HepG2 (cell line): ENCODE measurements around the gene BIRC6. TPM values are rescaled to one million over a fixed set of nuclear protein-coding genes. Genes with fewer than 3 reads are reported as not detected.

Experiments
- ATAC-seq: fragments of 200-7000 bp; cut with Tn5 transposase; 3 replicates; pipeline ENCODE4 v1.9.1; 2020; ENCODE audit warnings: mild to moderate bottlenecking, moderate library complexity
- BruUV-seq: library from RNA; stranded (reverse); fragments of 400-500 nt; replicated peaks from 2 replicates; lab custom pipeline; 2021; lab: Mats Ljungman, UMichigan
- CTCF ChIA-PET: fragments of 300-600 bp; formaldehyde crosslinking; extraction: SDS; loops from one replicate; lab custom pipeline; 2021; ENCODE audit warnings: low total read pairs, inconsistent platforms, low intra/inter-chr PET ratio; lab: Yijun Ruan, JAX
- POLR2A ChIA-PET: fragments of 350-600 bp; sonication (Branson Sonifier 250); formaldehyde crosslinking; loops from one replicate; lab custom pipeline; 2020; ENCODE audit warnings: antibody characterized with exemption, inconsistent platforms; lab: Yijun Ruan, JAX
- DNase-seq: peaks from one replicate; pipeline ENCODE4 v3.0.0-alpha.2; 2015; ENCODE audit warnings: low spot score
- FAIRE-seq: peaks from 3 replicates; lab custom pipeline; 2011; peaks lifted over from hg19 to GRCh38; lab: Jason Lieb, UNC
- H2AFZ ChIP-seq: one replicate; pipeline ENCODE4 v1.6.1; 2011; ENCODE audit warnings: low read length, inconsistent platforms
- H3K27ac ChIP-seq: fragments of 300-600 bp; 3 replicates; pipeline ENCODE4 v1.8.0; 2011; ENCODE audit warnings: mixed run types, mild to moderate bottlenecking, mixed read lengths, low read length, inconsistent platforms; ENCODE audit not compliant: insufficient read depth; ENCODE audit errors: extremely low read length
- H3K27me3 ChIP-seq, 2 experiments: fragments of 200-600 bp in 1 of 2; 2 replicates in 1 of 2; 3 replicates in 1 of 2; pipeline versions ENCODE4 v1.6.0 to v1.8.0; 2011; ENCODE audit warnings: low read length in 2 of 2, mild to moderate bottlenecking in 2 of 2, moderate library complexity in 2 of 2, inconsistent platforms in 1 of 2; ENCODE audit not compliant: insufficient read depth in 2 of 2, control insufficient read depth in 1 of 2
- H3K36me3 ChIP-seq, 2 experiments: fragments of 200-600 bp in 1 of 2; replicated peaks in 1 of 2; 2 replicates in 1 of 2; 3 replicates in 1 of 2; pipeline versions ENCODE4 v1.5.1 to v1.8.0; 2011; ENCODE audit warnings: low read length in 2 of 2, inconsistent platforms in 1 of 2; ENCODE audit not compliant: insufficient read depth in 2 of 2, control insufficient read depth in 1 of 2
- H3K4me1 ChIP-seq: 2 replicates; pipeline ENCODE4 v1.5.1; 2012; ENCODE audit warnings: low read length, inconsistent platforms; ENCODE audit not compliant: insufficient read depth
- H3K4me2 ChIP-seq: 2 replicates; pipeline ENCODE4 v1.6.0; 2011; ENCODE audit warnings: low read depth, low read length, inconsistent platforms
- H3K4me3 ChIP-seq, 3 experiments: fragments of 200-600 bp in 1 of 3; sonication (generic), shearing (Covaris generic) in 1 of 3; replicated peaks in 1 of 3; 2 replicates each; pipeline ENCODE4 v1.5.1; 2011 to 2016; ENCODE audit warnings: low read length in 3 of 3, inconsistent platforms in 2 of 3, low read depth in 2 of 3, mild to moderate bottlenecking in 2 of 3, control low read depth in 1 of 3, mixed read lengths in 1 of 3; ENCODE audit not compliant: insufficient read depth in 1 of 3
- H3K79me2 ChIP-seq: one replicate; pipeline ENCODE4 v1.6.1; 2011; ENCODE audit warnings: low read length, inconsistent platforms; ENCODE audit not compliant: insufficient read depth
- H3K9ac ChIP-seq: 2 replicates; pipeline ENCODE4 v1.6.0; 2011; ENCODE audit warnings: mild to moderate bottlenecking, low read depth, low read length, inconsistent platforms; ENCODE audit not compliant: insufficient read depth
- H3K9me3 ChIP-seq: 2 replicates; pipeline ENCODE4 v1.5.1; 2012; ENCODE audit warnings: mild to moderate bottlenecking, low read length
- H4K20me1 ChIP-seq: 2 replicates; pipeline ENCODE4 v1.6.0; 2011; ENCODE audit warnings: inconsistent platforms, mild to moderate bottlenecking, low read length, moderate library complexity; ENCODE audit not compliant: insufficient read depth
- CREB1 ChIP-seq, 2 experiments: fragments of 450-650 bp in 1 of 2; IDR thresholded peaks; 2 replicates each; pipeline ENCODE4 v1.6.1; 2016 to 2017; ENCODE audit warnings: control low read depth in 1 of 2, mild to moderate bottlenecking in 1 of 2, missing compliant biosample characterization in 1 of 2, missing genetic modification characterization in 1 of 2
- GABPB1 ChIP-seq: IDR thresholded peaks from 2 replicates; pipeline ENCODE4 v1.6.1; 2016; ENCODE audit warnings: mild to moderate bottlenecking, missing genetic modification reagents, moderate library complexity, missing compliant biosample characterization
- NFKBIZ ChIP-seq: IDR thresholded peaks from 2 replicates; pipeline ENCODE4 v1.6.1; 2018; ENCODE audit warnings: missing genetic modification reagents, missing compliant biosample characterization
- PHF8 ChIP-seq: sonication (generic); formaldehyde crosslinking; IDR thresholded peaks from 2 replicates; pipeline ENCODE4 v1.5.0; 2020; ENCODE audit warnings: missing genetic modification reagents
- RFX3 ChIP-seq: IDR thresholded peaks from 2 replicates; pipeline ENCODE4 v1.6.1; 2016; ENCODE audit warnings: missing biosample characterization, missing genetic modification reagents
- SAFB2 ChIP-seq: sonication (generic); formaldehyde crosslinking; IDR thresholded peaks from 2 replicates; pipeline ENCODE4 v1.5.1; 2020; ENCODE audit warnings: missing genetic modification reagents, low read depth, mild to moderate bottlenecking, borderline replicate concordance
- SOX13 ChIP-seq, 3 experiments: fragments of 450-650 bp in 1 of 3; sonication (generic) in 1 of 3; formaldehyde crosslinking in 1 of 3; IDR thresholded peaks in 2 of 3; conservative IDR thresholded peaks in 1 of 3; 2 replicates each; pipeline versions ENCODE4 v1.5.0 to v1.6.1; 2016 to 2020; ENCODE audit warnings: antibody characterized with exemption in 1 of 3, mild to moderate bottlenecking in 1 of 3, missing compliant biosample characterization in 1 of 3, missing genetic modification reagents in 1 of 3, moderate library complexity in 1 of 3
- XRCC5 ChIP-seq: fragments of 200-400 bp; formaldehyde crosslinking; optimal IDR thresholded peaks from 2 replicates; pipeline ENCODE3; 2017; ENCODE audit warnings: mild to moderate bottlenecking, low read length
- YEATS2 ChIP-seq: sonication (generic); formaldehyde crosslinking; IDR thresholded peaks from 2 replicates; pipeline ENCODE4 v1.4.0; 2020; ENCODE audit warnings: missing genetic modification reagents, borderline replicate concordance
- YY1 ChIP-seq: IDR thresholded peaks from 2 replicates; pipeline ENCODE4 v1.6.1; 2011; ENCODE audit warnings: low read length, low read depth, moderate library complexity, mild to moderate bottlenecking; ENCODE audit not compliant: insufficient read depth, insufficient replicate concordance
- ZMYM4 ChIP-seq: sonication (generic); formaldehyde crosslinking; IDR thresholded peaks from 2 replicates; pipeline ENCODE4 v1.8.1; 2023; ENCODE audit warnings: mild to moderate bottlenecking, missing genetic modification reagents
- ZNF335 ChIP-seq: sonication (generic); formaldehyde crosslinking; IDR thresholded peaks from 2 replicates; pipeline ENCODE4 v1.4.0; 2020; ENCODE audit warnings: missing genetic modification reagents
- ZNF337 ChIP-seq: sonication (generic); formaldehyde crosslinking; IDR thresholded peaks from 2 replicates; pipeline ENCODE4 v1.5.1; 2020; ENCODE audit warnings: missing genetic modification reagents, low read depth, mild to moderate bottlenecking, borderline replicate concordance
- ZNF572 ChIP-seq: sonication (generic); formaldehyde crosslinking; IDR thresholded peaks from 2 replicates; pipeline ENCODE4 v1.5.1; 2020; ENCODE audit warnings: mild to moderate bottlenecking, missing genetic modification reagents
- ZSCAN21 ChIP-seq: sonication (generic); formaldehyde crosslinking; IDR thresholded peaks from 2 replicates; pipeline ENCODE4 v1.8.0; 2022; ENCODE audit warnings: mild to moderate bottlenecking, missing genetic modification reagents, moderate library complexity, borderline replicate concordance
- WGBS: methylation state at CpG from one replicate; pipeline ENCODE4 v1.1.6; 2017; ENCODE audit warnings: low lambda C conversion rate; 5-methylcytosine and 5-hydroxymethylcytosine counted together
- in situ Hi-C: cut with HindIII; loops from 2 replicates; pipeline ENCODE4 v1.10.0; 2017; ENCODE audit warnings: low pct_unique_long_range_greater_than_20kb; ENCODE audit not compliant: extremely low pct_ligation_motif_present
- intact Hi-C: fragments of 100-400 bp; cut with micrococcal nuclease; formaldehyde crosslinking; loops from one replicate; pipeline ENCODE4 v1.10.0; 2022; ENCODE audit not compliant: unreplicated experiment
- polyA plus RNA-seq, 8 experiments: library from polyadenylated mRNA; depleted of rRNA in 3 of 8; stranded (reverse) in 7 of 8; unstranded in 1 of 8; fragments of >200 nt; fragmentation: Illumina TruSeq in 4 of 8; extraction: Trizol in 4 of 8; gene quantifications; 2 replicates each; pipeline versions ENCODE4 v1.2.1 to v1.2.3, GENCODE V29; 2011 to 2016; ENCODE audit warnings: low read depth in 4 of 8, missing spikeins in 1 of 8, mixed read lengths in 1 of 8; ENCODE audit not compliant: insufficient read depth in 1 of 8
- total RNA-seq, 5 experiments: library from RNA; depleted of rRNA; stranded (reverse); fragments of >200 nt; fragmentation: Illumina TruSeq; extraction: Trizol; gene quantifications; 2 replicates each; pipeline ENCODE4 v1.2.3, GENCODE V29; 2016; ENCODE audit warnings: low read depth in 1 of 5
- TF ChIP-seq, protein P1 (sequence below): sonication (generic); formaldehyde crosslinking; IDR thresholded peaks from 2 replicates; pipeline ENCODE4 v1.4.0; 2020; ENCODE audit warnings: missing genetic modification reagents, mild to moderate bottlenecking, borderline replicate concordance
- TF ChIP-seq, protein P2 (sequence below): sonication (generic); formaldehyde crosslinking; IDR thresholded peaks from 2 replicates; pipeline ENCODE4 v1.4.0; 2020; ENCODE audit warnings: mild to moderate bottlenecking, low read depth, missing genetic modification reagents
- TF ChIP-seq, protein P3 (sequence below): sonication (generic); formaldehyde crosslinking; IDR thresholded peaks from 2 replicates; pipeline ENCODE4 v1.5.0; 2020; ENCODE audit warnings: mild to moderate bottlenecking, missing genetic modification reagents

The BIRC6 gene
- total and polyA plus RNA-seq, 2 of the 13 experiments (the other 11 are each of a cell fraction or from before 2014, with no cell fraction given) = 65.6 to 120 TPM

DNA sequence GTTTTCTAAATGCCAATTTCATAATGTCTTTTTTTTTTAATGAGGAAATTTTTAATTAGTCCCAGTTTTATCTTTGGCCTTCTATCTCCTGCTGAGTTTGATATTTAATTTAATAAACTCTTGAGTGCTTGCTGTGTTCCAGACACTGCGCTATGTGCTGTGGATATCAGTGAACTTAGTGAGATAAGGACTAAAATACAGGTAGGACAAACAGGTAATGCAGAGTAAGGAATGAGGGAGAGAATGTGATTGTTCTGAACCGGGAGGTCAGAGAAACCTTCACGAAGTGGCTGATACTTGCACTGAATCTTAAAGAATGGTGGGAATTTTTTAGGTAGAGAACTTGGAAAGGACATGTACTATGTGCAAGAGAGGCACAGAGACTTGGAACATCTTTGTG lies 299.2 kb downstream of the BIRC6 start (continued):
- no peak for TF ChIP-seq YEATS2 (CRISPR knock-in tag)
- no peak for TF ChIP-seq ZNF337 (CRISPR knock-in tag)
- TF ChIP-seq, all 625 proteins: peak for 0

DNA sequence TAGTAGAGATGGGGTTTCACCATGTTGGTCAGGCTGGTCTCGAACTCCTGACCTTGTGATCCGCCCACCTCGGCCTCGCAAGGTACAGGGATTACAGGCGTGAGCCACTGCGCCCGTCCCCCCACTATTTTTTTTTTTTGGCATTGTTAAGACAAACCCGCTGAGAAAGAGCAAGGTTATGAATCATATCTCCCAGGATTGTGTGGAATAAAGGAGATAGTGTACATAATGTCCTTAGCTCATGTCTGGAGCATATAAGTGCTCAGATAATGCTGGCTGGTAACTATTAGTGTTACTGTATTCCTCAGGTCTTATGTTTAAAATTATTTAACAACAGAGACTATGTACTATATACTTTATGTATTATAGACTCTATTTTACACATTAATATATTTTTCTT lies 307.0 kb downstream of the BIRC6 start:
- H2AFZ ChIP-seq = no peak overlapping the region
- H3K27ac ChIP-seq = no peak overlapping the region
- intact Hi-C loops (no loop called here), in situ Hi-C loops (no loop called here)
- H3K36me3 ChIP-seq = peaks cover 3 to 28% of the 10 kb centered on the region in 2 experiments; a peak in 3 of 5 replicates
- no peaks in the 10 kb centered on the region for H3K27me3 ChIP-seq
- H3K9ac ChIP-seq = no peak overlapping the region
- H3K9me3 ChIP-seq = no peaks in the 10 kb centered on the region
- CTCF ChIA-PET = no interaction called here
- WGBS = 98% methylated on average over 8 of the region's 8 CpGs
- ATAC-seq (no peak), DNase-seq (no peak), FAIRE-seq (no peak)
- no peaks in the 10 kb centered on the region for H4K20me1 ChIP-seq
- POLR2A ChIA-PET = no interaction called here
- TF ChIP-seq, protein P1, sequence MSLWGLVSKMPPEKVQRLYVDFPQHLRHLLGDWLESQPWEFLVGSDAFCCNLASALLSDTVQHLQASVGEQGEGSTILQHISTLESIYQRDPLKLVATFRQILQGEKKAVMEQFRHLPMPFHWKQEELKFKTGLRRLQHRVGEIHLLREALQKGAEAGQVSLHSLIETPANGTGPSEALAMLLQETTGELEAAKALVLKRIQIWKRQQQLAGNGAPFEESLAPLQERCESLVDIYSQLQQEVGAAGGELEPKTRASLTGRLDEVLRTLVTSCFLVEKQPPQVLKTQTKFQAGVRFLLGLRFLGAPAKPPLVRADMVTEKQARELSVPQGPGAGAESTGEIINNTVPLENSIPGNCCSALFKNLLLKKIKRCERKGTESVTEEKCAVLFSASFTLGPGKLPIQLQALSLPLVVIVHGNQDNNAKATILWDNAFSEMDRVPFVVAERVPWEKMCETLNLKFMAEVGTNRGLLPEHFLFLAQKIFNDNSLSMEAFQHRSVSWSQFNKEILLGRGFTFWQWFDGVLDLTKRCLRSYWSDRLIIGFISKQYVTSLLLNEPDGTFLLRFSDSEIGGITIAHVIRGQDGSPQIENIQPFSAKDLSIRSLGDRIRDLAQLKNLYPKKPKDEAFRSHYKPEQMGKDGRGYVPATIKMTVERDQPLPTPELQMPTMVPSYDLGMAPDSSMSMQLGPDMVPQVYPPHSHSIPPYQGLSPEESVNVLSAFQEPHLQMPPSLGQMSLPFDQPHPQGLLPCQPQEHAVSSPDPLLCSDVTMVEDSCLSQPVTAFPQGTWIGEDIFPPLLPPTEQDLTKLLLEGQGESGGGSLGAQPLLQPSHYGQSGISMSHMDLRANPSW (CRISPR knock-in tag) = no peak
- TF ChIP-seq RFX3 (CRISPR knock-in tag) (no peak), XRCC5 (no peak), PHF8 (CRISPR knock-in tag) (no peak), ZNF572 (no peak), ZNF335 (CRISPR knock-in tag) (no peak), SOX13 (IDR thresholded peaks at IDR 0.05) (no peak), SOX13 (CRISPR knock-in tag; conservative IDR thresholded peaks at IDR 0.05 in 1 of 2, IDR thresholded peaks at IDR 0.05 in 1 of 2) (no peak), ZSCAN21 (CRISPR knock-in tag) (no peak), YY1 (no peak), GABPB1 (CRISPR knock-in tag) (no peak), ZMYM4 (no peak), SAFB2 (CRISPR knock-in tag) (no peak), CREB1 (IDR thresholded peaks at IDR 0.05) (no peak), CREB1 (CRISPR knock-in tag; IDR thresholded peaks at IDR 0.05) (no peak), NFKBIZ (CRISPR knock-in tag) (no peak)
- TF ChIP-seq, protein P2, sequence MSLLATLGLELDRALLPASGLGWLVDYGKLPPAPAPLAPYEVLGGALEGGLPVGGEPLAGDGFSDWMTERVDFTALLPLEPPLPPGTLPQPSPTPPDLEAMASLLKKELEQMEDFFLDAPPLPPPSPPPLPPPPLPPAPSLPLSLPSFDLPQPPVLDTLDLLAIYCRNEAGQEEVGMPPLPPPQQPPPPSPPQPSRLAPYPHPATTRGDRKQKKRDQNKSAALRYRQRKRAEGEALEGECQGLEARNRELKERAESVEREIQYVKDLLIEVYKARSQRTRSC (CRISPR knock-in tag) = no peak
- TF ChIP-seq, protein P3, sequence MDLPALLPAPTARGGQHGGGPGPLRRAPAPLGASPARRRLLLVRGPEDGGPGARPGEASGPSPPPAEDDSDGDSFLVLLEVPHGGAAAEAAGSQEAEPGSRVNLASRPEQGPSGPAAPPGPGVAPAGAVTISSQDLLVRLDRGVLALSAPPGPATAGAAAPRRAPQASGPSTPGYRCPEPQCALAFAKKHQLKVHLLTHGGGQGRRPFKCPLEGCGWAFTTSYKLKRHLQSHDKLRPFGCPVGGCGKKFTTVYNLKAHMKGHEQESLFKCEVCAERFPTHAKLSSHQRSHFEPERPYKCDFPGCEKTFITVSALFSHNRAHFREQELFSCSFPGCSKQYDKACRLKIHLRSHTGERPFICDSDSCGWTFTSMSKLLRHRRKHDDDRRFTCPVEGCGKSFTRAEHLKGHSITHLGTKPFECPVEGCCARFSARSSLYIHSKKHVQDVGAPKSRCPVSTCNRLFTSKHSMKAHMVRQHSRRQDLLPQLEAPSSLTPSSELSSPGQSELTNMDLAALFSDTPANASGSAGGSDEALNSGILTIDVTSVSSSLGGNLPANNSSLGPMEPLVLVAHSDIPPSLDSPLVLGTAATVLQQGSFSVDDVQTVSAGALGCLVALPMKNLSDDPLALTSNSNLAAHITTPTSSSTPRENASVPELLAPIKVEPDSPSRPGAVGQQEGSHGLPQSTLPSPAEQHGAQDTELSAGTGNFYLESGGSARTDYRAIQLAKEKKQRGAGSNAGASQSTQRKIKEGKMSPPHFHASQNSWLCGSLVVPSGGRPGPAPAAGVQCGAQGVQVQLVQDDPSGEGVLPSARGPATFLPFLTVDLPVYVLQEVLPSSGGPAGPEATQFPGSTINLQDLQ (CRISPR knock-in tag) = no peak
- BruUV-seq = no TSS peak
- no peaks in the 10 kb centered on the region for H3K79me2 ChIP-seq
- H3K4me3 ChIP-seq = no peak overlapping the region
- no peaks in the 10 kb centered on the region for H3K4me1 ChIP-seq
- H3K4me2 ChIP-seq = no peak overlapping the region
